Kidney epithelial cell (primary cell): Measurements from ENCODE around the gene PREPL. TPM values are rescaled to one million over a fixed set of nuclear protein-coding genes. Genes with fewer than 3 reads are reported as not detected.

Source experiments
- DNase-seq: peaks from one replicate; pipeline ENCODE4 v3.0.0-alpha.2; 2010; ENCODE audit warnings: low read depth
- H3K27me3 ChIP-seq: 2 replicates; pipeline ENCODE4 v1.6.0; 2011; ENCODE audit warnings: low read length; ENCODE audit not compliant: control insufficient read depth, insufficient read depth
- H3K36me3 ChIP-seq: 2 replicates; pipeline ENCODE4 v1.5.1; 2011; ENCODE audit warnings: low read length; ENCODE audit not compliant: control insufficient read depth, insufficient read depth
- H3K4me3 ChIP-seq: 2 replicates; pipeline ENCODE4 v1.5.1; 2011; ENCODE audit warnings: low read depth, mild to moderate bottlenecking, control low read depth, low read length
- CTCF ChIP-seq: IDR thresholded peaks from 2 replicates; pipeline ENCODE4 v1.5.1; 2011; ENCODE audit warnings: mild to moderate bottlenecking, moderate library complexity, low read length, control low read depth, inconsistent platforms; ENCODE audit not compliant: insufficient read depth, poor library complexity, severe bottlenecking
- total RNA-seq: library from RNA; depleted of rRNA; stranded (reverse); fragments of >200 nt; gene quantifications from 2 replicates; pipeline ENCODE4 v1.2.3, GENCODE V29; 2015

Gene PREPL
- total RNA-seq, 1 donor from 2014 or later: 22.7 TPM

- H3K4me3 ChIP-seq: no peak overlapping the region
- DNase-seq: no peak
Measured at GRCh38 chr2:44299635-44300034, 61.7 kb downstream of the PREPL start.

GRCh38 chr2:44297431-44297830, 63.9 kb downstream of the PREPL start:
- H3K36me3 ChIP-seq: no peaks in the 10 kb centered on the region
- no peak for DNase-seq
- H3K4me3 ChIP-seq: no peak overlapping the region
- H3K27me3 ChIP-seq: no peaks in the 10 kb centered on the region
- no peak for TF ChIP-seq CTCF

More at GRCh38 chr2:44299635-44300034, 61.7 kb downstream of the PREPL start:
- no peaks in the 10 kb centered on the region for H3K36me3 ChIP-seq
- TF ChIP-seq CTCF: no peak
- no peaks in the 10 kb centered on the region for H3K27me3 ChIP-seq

GRCh38 chr2:44296653-44297052, 64.6 kb downstream of the PREPL start:
- no peaks in the 10 kb centered on the region for H3K27me3 ChIP-seq
- no peak overlapping the region for H3K4me3 ChIP-seq
- DNase-seq: no peak
- TF ChIP-seq CTCF: no peak
- H3K36me3 ChIP-seq: no peaks in the 10 kb centered on the region

GRCh38 chr2:44295633-44296359, 65.5 kb downstream of the PREPL start:
- no peak for DNase-seq

GRCh38 chr2:44295113-44295512, 66.2 kb downstream of the PREPL start:
- Histone ChIP-seq H3K36me3 (no peaks in the 10 kb centered on the region), H3K4me3 (no peak overlapping the region), H3K27me3 (no peaks in the 10 kb centered on the region)
- no peak for DNase-seq
- no peak for TF ChIP-seq CTCF

More at GRCh38 chr2:44295633-44296359, 65.5 kb downstream of the PREPL start:
- Histone ChIP-seq H3K27me3 (no peaks in the 10 kb centered on the region), H3K4me3 (no peak overlapping the region), H3K36me3 (no peaks in the 10 kb centered on the region)
- TF ChIP-seq CTCF: peak; percentile 26
